ENCODE measurements around the gene TMTC1.

Gene TMTC1

GRCh38 chr12:29738365-29738764 is 45.4 kb downstream of the TMTC1 start:
- no peak for DNase-seq

GRCh38 chr12:29737644-29738043 is 46.1 kb downstream of the TMTC1 start:
- DNase-seq: no peak

DNA sequence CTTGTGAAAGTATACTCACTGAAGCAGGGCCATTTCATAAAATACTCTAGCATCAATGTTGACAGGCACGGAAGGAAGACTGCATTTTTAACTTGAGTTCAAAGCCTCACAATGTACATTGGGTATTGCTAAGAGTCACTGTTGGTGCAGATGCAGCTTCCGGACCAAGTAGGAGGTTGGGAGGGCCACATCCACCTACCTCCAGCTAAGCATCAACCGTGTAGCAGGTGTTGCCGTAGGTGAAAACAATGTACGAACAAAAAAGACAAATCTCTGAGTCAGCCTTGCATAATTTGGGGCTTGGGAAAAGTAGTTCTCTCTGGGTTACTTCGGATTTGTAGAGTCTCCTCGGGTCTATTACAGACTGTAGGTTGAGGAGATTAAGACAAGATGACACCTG is 48.1 kb downstream of the TMTC1 start:
- no peak for DNase-seq

DNA sequence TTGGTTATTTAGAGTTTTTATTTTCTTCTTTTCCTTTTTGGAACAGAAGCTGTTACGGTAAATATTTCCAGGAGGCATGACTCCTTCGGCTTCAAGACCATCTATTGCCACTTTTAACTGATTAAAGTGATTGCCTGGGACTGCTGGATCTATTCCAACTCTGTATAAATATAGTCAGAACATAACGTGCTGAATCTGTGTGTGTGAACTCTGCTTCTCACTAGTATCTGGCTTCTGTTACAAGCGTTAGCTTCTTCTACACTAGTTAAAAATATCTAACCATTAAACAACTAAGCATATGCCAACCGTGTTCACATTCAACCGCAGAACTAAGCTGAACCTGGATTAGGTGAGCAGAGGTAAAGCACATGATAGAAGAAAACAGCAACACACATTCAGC is 49.0 kb downstream of the TMTC1 start:
- no peak for DNase-seq

GRCh38 chr12:29734305-29734704 is 49.4 kb downstream of the TMTC1 start:
- DNase-seq: no peak

DNA sequence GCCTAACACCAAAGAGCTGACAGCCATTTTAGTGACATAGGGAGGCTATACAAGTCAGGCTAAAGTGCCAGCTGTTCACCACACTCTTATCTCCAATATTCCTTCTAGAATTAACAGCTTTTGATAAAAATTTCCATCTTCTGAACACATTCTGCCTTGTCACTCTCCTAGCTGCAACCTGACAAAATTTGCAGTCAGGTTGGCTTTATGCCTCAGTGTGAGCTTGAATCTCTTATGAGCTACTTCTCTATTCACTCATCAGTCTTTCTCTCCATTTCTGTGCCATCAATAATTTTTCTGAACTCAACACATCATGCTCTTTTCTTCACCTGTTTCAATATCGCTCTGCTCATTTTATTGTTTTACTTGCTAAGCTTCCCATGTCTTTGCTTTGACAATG is 50.2 kb downstream of the TMTC1 start:
- no peak for DNase-seq

DNA sequence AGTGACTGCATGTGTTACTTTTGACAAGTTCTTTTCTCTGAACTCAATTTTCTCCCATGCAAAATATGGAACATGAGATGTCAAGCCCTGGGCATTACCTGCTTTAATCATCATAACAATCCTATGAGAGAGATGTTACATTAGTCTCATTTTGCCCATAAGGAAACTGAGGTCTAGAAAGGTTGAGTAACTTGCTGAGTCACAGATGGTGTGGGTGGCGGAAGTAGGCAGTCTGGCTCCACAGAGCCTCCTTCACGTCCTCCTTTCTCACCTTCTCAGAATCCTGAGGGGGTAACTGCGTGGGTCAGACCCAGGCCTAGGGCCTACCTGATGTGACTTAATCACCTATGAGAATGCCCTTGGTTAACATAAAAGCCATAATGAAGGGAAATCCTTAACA is 50.7 kb downstream of the TMTC1 start:
- no peak for DNase-seq

GRCh38 chr12:29732593-29732992 is 51.1 kb downstream of the TMTC1 start:
- DNase-seq: no peak

DNA sequence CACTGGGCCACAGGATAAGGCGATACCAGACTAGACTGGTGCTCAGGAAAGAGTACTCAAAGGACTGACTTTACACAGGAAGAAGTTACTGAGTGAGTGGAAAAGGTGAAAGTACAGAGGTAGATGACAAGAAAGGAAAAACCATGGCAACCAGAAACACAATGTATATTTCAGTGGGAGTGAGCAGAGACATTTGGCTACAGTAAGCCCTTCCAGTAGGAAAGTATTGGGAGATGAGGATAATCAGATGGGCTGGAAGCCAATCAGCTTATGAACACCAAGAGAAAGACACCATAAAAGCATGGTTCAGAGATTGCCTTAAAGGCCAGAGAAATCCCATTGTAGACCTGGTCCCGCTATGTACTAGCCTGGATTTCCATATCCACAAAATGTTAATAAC is 51.6 kb downstream of the TMTC1 start:
- no peak for DNase-seq

- DNase-seq: no peak
Observed at GRCh38 chr12:29731591-29731990, 52.2 kb downstream of the TMTC1 start.

- DNase-seq: no peak
Observed at GRCh38 chr12:29730481-29730880, 53.3 kb downstream of the TMTC1 start.

GRCh38 chr12:29728030-29728429 is 55.7 kb downstream of the TMTC1 start:
- no peak for DNase-seq

DNA sequence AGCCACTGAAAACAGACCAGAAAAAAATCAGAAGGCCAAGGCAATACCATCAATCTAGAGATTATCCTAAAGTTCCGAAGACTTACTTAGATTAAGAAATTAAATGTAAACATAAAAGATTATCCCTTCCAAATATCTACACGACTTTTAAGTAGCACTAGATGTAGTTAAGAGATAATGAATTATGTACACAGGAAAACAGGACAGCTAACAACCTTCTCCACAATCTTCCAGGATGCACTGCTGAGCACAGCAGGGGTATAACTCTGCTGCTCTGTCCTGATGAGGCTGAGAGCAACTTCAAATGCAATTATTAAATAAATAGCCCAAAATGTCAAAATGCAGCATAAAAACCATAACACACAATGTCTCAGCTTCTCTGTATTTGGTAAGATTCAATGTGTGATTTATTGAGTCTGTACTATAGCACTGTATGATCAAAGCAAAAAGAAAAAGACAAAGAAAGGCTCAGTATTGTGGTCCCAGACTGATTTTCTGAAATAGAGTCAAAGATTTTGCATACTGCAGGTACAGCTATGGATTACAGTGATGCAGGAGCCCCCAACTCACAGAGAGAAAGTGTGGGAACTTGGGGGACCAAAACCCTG is 56.9 kb downstream of the TMTC1 start:
- no peak for DNase-seq

- DNase-seq: no peak
Observed at GRCh38 chr12:29726321-29726692, 57.4 kb downstream of the TMTC1 start.

- DNase-seq: no peak
Observed at GRCh38 chr12:29725587-29726320, 58.0 kb downstream of the TMTC1 start.

GRCh38 chr12:29722164-29722563 is 61.6 kb downstream of the TMTC1 start:
- no peak for DNase-seq

GRCh38 chr12:29719381-29719780 is 64.4 kb downstream of the TMTC1 start:
- no peak for DNase-seq

DNA sequence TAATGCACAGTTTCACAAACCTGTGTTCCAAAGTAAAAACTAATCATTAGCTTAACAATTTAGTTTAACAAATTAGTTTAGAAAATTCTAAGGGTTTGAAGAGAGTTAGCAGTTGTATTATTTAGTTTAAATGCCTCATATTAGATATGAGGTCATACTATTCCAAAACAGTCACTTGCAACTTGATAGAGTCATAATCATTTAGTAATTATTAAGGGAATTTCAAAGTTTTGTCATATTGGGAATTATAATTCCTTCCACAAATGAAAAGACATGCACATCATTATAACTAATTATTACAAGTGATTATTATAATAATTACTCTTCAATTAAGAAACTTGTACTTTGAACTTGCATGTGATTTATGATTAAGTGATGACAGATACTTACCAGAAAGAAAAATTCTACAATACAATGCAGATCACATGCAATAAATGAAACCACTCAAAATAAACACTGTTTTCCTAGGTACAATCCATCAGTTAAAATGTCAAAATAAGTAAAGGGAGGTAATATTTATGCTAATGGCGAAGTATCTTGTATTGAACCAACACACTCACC is 66.1 kb downstream of the TMTC1 start:
- DNase-seq: no peak

DNA sequence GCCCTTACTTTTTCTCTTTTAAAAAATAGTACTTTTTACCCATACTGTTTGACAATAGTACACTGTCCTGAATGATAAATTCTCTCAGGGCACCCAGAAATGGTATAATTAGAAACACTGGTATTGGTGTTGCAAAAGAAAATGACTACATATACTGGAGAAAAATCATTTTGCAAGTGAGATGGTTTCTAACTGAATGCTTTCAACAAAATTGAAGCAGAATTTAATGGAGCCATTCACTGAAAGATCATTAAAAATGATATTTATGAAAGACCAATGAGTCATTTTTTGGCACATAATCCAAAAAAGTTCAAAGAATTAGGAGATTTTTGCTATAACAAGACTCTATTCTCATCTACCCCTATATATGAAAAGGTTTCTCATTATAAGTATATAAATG is 68.8 kb downstream of the TMTC1 start:
- DNase-seq: no peak

- DNase-seq: no peak
Observed at GRCh38 chr12:29713729-29714128, 70.0 kb downstream of the TMTC1 start.

- DNase-seq: no peak
Observed at GRCh38 chr12:29711381-29711780, 72.4 kb downstream of the TMTC1 start.

DNA sequence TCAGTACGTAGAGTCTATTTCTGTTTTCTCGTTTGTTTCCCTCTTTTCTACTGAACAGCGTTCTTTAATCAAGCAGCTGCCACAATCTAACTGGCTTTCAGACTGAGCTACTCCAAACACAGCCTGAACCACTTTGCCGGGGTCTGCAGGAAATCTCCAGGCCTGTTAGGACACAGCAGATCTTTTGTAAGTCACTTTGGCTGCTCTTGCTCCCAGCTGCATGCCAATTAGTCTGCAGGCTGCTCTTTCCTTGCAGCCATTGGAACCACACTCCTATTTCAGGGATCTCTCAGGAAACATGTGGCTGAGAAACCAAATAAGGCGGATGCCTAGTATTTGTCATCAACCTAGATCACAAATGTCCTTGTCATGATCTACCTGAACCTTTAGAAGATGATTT is 73.6 kb downstream of the TMTC1 start:
- DNase-seq: no peak

GRCh38 chr12:29709496-29710040 is 74.2 kb downstream of the TMTC1 start:
- no peak for DNase-seq

- DNase-seq: no peak
Observed at GRCh38 chr12:29709054-29709453, 74.7 kb downstream of the TMTC1 start.

Measured in CD4-positive, alpha-beta T cell treated with Interleukin-4 for 1 hour (primary cell).